ENCODE measurements around the gene SEC63.
"Not testable (repeated sequence)": the region's sequence is repeated elsewhere in the genome, so short reads cannot be mapped to it uniquely, and the experiment has no call there.

SEC63 gene

GRCh38 chr6:107957909-107958688 is at the start of gene SEC63:
TSS of gene SEC63 (minus strand) at chr6:107958208. CDS start at chr6:107958009, 199 bp downstream.
- DNase-seq (ENCODE audit: low read depth) = peak; percentile 80

- no peak for DNase-seq (ENCODE audit: low read depth)
Observed at GRCh38 chr6:108005961-108006360, 48.0 kb upstream of the SEC63 start.

DNA sequence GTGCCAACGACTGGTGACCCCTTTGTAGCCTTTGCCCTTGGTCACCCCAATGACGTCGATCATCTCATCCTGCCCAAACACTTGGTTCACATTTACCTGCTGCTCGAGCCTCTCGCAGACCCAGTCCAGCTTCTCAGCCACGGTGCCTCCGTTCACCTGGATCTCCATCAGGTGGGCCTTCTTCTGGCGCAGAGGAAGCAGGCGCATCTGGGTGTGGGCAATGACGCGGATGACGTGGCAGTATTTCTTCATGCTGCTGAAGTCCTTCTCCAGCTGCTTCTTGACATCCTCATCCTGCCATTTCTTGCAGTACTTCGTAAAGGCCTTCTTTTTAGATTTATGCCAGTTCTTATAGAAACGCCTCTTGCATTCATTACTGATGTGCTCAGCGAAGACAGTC is 46.9 kb upstream of the SEC63 start:
- DNase-seq (ENCODE audit: low read depth) = no peak

DNA sequence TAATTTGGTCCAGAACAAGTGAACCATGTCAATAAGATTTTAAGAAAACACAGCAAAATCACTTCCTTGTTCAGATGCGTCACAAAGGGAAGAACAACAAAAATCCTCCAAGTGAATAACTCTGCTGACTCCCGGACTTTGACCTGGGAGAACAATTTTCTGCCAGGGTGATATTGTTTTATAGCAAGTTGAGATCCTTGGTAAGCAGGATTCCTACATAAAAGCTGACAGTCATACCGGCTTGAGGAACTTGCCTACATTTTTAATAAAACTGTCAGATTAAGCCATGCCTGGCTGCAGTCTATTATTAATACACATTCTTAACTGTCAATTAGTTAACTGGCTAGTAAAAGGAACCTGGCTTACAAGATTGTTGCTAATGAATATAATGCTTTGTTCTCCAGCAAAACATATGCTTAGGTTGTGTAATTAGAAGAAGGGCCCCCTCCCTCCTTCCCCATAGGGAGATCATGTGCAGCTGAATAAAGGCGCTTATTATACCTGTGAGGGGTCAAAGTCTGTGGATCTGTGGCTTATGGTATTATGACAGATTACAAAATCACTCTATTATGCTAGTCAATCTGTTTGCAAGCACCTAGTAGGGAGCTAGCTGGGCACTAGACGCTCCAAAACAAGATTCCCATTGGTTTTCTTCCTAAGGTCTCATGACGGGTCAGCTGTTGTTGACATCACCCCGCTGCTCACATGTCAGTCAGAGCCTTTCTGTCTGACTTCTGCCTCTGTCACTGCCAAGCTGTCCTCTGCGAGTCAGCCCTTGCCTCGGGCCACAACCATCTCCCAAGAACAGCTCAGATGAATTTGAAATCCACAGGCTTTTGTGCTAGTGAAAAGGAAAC is 44.6 kb upstream of the SEC63 start:
- no peak for DNase-seq (ENCODE audit: low read depth)

DNA sequence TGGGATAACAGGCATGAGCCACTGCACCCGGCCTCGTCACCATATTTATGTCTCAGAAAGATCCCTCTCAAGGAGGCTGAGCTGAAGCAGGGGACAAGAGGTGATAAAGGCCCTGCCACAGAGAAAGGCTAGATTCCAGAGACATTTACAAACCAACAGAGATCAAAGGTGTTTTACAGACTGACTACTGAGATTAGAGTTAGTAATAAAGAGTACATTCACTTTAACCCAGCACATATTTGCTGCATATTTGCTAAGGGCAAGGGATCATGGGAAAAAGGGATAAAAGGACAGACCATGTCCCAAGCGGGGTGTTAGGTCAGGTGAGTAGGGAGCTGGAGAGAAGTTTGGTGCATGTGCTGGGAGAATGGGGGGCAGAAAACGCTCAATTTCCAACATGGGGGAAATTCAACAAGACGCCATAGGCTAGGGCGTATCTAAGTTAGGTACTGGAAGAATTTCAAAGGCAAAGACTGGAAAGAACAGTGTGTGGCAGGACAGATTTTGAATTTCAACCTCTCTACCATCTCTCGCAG is 43.8 kb upstream of the SEC63 start:
- DNase-seq (ENCODE audit: low read depth) = no peak

DNA sequence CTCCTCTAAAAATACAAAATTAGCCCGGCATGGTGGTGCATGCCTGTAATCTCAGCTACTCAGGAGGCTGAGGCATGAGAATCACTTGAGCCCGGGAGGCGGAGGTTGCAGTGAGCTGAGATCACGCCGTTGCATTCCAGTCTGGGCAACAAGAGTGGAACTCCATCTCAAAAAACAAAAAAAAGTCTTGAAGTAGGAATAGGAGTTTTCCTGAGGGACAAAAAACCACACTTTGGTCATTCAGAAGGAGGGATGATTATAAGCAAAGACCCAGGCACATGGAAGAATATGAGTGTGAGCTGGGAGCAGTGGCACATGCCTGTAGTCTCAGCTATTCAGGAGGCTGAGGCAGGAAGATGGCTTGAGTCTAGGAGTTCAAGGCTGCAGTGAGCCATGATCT is 42.3 kb upstream of the SEC63 start:
- DNase-seq (ENCODE audit: low read depth) = not testable (repeated sequence)

DNA sequence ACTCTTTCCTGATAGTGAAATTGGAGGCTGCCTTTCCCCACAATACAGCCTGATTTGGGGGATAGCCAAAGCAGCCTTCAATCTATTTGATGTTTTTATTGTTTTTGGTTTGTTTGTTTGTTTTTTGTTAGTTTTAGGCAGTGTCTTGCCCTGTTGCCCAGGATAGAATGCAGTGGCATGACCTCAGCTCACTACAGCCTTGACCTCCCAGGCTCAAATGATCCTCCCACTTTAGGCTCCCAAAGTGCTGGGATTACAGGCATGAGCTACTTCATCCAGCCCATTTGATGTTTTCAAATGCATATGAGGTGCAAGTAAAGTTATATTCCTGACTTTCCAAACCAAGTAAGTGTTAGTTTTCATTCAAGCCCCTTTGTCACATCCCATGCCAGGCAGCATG is 41.3 kb upstream of the SEC63 start:
- DNase-seq (ENCODE audit: low read depth) = no peak

GRCh38 chr6:107991772-107992550 is 34.0 kb upstream of the SEC63 start:
- no peak for DNase-seq (ENCODE audit: low read depth)

- no peak for DNase-seq (ENCODE audit: low read depth)
Observed at GRCh38 chr6:107991061-107991460, 33.1 kb upstream of the SEC63 start.

DNA sequence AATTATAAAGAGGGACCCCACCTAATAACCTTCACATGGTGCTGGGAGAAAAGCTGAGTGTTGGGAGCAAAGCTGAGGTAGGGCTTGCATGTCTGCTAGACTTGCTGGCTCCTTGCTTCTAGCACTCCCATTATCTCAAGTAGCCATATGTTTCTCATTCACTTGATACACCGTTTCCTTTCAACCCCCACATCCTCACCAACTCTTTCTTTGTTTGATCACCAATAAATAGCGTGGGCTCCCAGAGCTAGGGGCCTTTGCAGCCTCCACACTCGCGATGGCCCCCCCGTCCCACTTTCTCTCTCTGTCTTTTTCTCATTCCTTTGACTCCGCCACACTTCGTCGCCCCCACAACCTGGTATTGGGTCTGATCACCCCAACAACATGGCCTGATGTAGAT is 32.6 kb upstream of the SEC63 start:
- DNase-seq (ENCODE audit: low read depth) = not testable (repeated sequence)

- DNase-seq (ENCODE audit: low read depth) = no peak
Observed at GRCh38 chr6:107989166-107990094, 31.4 kb upstream of the SEC63 start.

GRCh38 chr6:107988570-107988969 is 30.6 kb upstream of the SEC63 start:
- no peak for DNase-seq (ENCODE audit: low read depth)

DNA sequence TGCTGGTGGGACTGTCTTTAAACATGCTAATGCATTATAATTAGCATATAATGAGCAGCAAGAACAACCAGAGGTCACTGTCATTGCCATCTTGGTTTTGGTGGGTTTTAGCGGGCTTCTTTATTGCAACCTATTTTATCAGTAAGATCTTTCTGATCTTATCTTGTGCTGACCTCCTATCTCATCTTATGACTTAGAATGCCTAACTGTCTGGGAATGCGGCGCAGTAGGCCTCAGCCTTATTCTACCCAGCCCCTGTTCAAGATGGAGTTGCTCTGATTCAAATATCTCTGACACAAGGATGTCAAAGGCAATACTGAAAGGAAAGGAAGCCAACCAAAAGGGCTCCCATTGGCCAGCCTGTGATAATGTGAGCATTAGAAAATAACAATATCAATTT is 29.8 kb upstream of the SEC63 start:
- no peak for DNase-seq (ENCODE audit: low read depth)

- no peak for DNase-seq (ENCODE audit: low read depth)
Observed at GRCh38 chr6:107985701-107986100, 27.7 kb upstream of the SEC63 start.

DNA sequence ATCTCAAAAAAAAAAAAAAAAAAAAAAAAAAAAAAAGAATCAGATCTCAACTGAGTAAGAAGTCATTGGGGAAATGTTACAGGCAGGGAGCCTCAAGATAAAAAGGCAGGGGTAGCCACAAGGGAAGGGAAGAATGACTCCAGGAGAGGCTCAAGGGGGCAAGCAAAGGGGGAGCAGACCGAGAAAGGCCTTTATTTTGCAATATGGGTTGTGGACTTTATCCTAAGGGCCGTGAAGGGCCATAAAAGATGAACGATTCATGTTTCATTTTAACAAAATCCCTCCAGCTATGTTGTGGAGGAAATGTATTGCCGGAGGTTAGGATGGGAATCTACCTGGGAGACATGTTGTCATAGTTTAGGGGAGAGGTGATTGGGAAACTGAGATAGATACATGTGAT is 25.8 kb upstream of the SEC63 start:
- DNase-seq (ENCODE audit: low read depth) = no peak

DNA sequence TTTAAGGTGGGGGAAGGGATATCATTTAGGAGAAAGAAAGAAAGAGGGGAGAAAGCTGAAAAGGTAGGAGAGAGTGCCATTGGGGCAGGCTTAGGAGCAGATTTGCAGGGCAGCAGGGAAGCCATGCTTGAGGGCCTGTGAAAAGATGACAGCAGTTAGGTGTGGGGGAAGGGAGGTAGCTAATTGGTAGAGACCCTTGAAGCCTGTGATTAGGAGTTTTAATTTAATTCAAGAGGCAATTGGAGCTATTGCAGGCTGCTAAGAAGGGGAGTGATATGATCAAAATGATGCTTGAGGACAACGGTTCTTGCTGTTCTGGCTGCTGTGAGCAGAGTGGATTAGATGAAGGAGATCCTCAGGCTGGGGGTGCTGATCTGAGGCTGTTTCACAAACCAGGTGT is 24.5 kb upstream of the SEC63 start:
- no peak for DNase-seq (ENCODE audit: low read depth)

GRCh38 chr6:107981695-107982094 is 23.7 kb upstream of the SEC63 start:
- no peak for DNase-seq (ENCODE audit: low read depth)

DNA sequence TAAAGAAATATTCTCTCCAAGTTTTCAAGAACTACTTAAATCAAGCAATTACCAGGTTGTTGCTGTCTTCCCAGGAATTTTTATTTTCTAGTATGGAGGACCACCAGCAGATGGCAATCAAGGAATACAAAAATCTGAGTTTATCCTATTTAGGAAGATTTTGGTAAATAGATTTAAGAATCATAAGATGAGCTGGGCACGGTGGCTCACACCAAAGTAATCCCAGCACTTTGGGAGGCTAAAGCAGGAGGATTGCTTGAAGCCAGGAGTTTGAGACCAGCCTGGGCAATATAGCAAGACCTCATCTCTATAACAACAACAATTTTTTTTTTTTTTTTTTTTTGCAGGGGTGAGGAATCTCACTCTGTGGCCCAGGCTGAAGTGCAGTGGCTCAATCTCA is 19.3 kb upstream of the SEC63 start:
- no peak for DNase-seq (ENCODE audit: low read depth)

DNA sequence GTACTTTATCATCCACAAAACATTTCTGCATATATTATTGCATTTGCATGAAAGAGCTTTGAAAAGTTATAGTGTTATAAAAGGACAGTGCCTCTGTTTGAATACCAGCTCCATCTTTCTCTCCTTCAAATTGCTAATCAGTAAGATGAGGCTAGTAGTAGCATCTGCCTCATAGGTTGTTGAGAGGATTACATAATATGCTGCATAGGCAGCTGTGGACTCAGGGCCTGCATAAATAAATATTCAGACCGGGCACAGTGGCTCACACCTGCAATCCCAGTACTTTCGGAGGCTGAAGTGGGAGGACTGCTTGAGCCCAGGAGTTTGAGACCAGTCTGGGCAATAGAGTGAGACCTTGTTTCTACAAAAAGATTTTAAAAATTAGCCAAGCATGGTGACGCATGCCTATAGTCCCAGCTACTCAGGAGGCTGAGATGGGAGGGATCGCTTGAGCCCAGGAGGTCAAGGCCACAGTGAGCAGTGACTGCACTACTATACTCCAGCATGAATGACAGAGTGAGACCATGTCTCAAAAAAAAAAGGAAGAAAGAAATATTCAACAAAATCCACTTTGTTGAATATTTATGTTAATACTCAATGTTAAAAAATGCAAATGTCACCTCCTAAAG is 18.3 kb upstream of the SEC63 start:
- no peak for DNase-seq (ENCODE audit: low read depth)

DNA sequence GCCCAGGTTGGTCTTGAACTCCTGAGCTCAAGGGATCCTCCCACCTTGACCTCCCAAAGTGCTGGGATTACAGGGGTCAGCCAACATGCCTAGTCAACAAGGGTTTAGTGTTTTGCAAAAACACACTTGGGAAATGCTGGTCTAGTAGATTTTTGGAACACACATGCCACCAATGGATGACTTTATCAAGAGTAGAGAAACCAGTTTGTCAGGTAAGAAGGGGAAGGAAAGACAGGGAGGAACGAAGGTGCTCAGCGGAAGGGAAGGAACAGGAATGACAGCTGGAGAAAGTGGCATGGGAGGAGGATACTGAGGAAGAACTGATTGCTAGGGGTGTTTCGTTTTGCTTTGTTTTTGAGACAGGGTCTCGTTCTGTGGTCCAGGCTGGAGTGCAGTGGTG is 15.6 kb upstream of the SEC63 start:
- no peak for DNase-seq (ENCODE audit: low read depth)
